Thoracic aorta endothelial cell (primary cell): Measurements from ENCODE around the gene POLDIP2. TPM values are rescaled to one million over a fixed set of nuclear protein-coding genes. Genes with fewer than 3 reads are reported as not detected.

Experiments
- total RNA-seq: library from RNA; depleted of rRNA; stranded (reverse); fragments of >200 nt; gene quantifications from 2 replicates; pipeline ENCODE4 v1.2.3, GENCODE V29; 2012

The POLDIP2 gene
- total RNA-seq, result 79.1 and 98.4 TPM in 2 replicates

DNA sequence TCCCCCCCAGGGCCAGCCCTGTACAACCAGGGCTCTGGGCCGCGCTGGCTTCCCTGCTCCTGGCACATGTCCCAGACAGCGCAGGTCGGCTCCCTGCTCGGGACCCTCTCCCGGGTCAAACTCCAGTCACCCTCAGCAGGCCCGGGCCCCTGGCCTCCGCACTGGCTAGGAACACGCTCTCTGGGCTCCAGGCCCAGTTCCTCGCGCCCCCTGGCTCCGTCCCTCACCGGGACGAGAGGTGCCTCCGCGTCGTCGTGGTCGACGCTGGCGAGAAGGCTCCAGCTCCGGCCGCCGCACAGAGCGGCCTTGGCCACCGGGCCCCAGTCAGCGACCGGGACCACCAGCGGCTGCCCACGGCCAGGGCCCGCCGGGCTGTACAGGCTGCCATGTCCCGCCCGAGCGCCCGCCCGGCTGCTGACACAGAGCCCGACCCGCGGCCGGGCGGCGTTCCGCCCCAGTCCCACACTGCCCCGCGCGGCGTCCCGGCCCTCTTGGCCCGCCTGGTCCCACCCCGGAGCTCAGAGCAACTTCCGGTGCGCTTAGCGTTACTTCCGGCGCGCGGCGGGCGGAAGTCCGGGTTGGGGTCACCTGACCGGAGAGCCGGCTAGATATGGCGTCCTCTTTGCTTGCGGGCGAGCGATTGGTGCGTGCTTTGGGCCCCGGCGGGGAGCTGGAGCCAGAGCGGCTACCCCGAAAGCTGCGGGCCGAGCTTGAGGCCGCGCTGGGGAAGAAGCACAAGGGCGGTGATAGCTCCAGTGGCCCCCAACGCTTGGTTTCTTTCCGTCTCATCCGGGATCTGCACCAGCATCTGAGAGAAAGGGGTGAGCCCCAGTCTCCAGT is at the start of gene POLDIP2:
TSS of gene POLDIP2 (minus strand) at position 467 of the 840 bp plus-strand sequence. CDS start at position 388, 79 bp downstream.

GRCh38 chr17:28405632-28406472 is 48.5 kb upstream of the POLDIP2 start, which contains the start of gene SLC46A1:
TSS of gene SLC46A1 (minus strand) at chr17:28406212. CDS start at chr17:28406114, 98 bp downstream.

DNA sequence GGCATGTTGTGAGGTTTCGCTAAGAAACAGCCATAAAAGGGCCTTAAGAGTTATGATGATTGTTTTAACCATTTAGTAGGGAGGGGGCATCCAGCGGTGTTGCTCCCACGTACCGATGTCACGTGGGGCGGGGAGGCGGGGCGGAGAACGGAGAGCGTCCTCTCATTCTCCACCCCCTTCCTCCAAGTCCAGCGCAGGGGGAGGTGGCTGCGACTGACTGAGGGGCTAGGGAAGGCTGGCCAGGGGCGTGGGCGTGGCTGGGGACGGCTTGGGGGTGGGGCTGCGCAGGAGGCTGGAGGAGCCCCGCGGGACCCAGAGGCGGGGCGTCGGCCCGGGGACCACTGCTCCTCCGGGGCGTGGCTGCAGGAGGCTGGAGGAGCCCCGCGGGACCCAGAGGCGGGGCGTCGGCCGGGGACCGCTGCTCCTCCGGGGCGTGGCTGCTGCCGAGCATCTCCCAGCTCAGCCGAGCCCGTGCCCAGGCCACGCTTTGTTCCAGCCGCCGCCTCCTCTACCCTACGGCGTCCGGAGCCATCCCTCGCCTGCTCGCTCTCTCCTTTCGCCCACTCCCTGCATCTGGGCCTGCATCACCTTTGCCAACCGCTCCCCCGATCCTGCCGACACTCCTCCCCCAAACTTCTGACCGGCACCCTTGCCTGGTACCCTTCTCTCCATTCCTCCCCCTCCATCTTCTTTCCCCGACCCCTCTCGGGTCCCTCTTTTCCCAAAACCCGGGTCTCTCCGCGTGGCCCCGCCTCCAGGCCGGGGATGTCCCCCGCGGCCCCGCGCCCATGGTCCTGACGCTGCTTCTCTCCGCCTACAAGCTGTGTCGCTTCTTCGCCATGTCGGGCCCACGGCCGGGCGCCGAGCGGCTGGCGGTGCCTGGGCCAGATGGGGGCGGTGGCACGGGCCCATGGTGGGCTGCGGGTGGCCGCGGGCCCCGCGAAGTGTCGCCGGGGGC is 14.2 kb upstream of the POLDIP2 start, which contains the start of gene SARM1:
TSS of gene SARM1 (plus strand) at position 450 of the 958 bp plus-strand sequence. CDS start at position 789, 339 bp downstream.

GRCh38 chr17:28370035-28370743 is 12.9 kb upstream of the POLDIP2 start, which contains the start of gene VTN:
TSS of gene VTN (minus strand) at chr17:28370307. CDS start at chr17:28370203, 104 bp downstream.

GRCh38 chr17:28364665-28365363 is 7.5 kb upstream of the POLDIP2 start, which contains the start of gene SEBOX:
TSS of gene SEBOX (minus strand) at chr17:28365199. CDS start at chr17:28365151, 48 bp downstream.

GRCh38 chr17:28335201-28335958 is 21.9 kb downstream of the POLDIP2 start, which contains the start of the genes IFT20 and TNFAIP1:
TSS of gene IFT20 (minus strand) at chr17:28335472. CDS start at chr17:28331985, 3,487 bp downstream.
TSS of gene TNFAIP1 (plus strand) at chr17:28335761. CDS start at chr17:28339522, 3,761 bp downstream.

GRCh38 chr17:28318759-28319597 is 38.3 kb downstream of the POLDIP2 start, which contains the start of gene TMEM97:
TSS of gene TMEM97 (plus strand) at chr17:28319200. CDS start at chr17:28319240, 40 bp downstream.

Other genes with a start within 250 kb of the POLDIP2 start
- 29.9 and 55.8 TPM in 2 replicates for gene TMEM97, start 38.3 kb downstream of the POLDIP2 start, total RNA-seq
- gene IFT20, start 22.1 kb downstream of the POLDIP2 start, total RNA-seq, result 39.3 and 52.8 TPM in 2 replicates
- 47.9 and 50.8 TPM in 2 replicates for gene TNFAIP1, start 21.8 kb downstream of the POLDIP2 start, total RNA-seq
- not detected in 2 replicates for gene SEBOX, start 7.7 kb upstream of the POLDIP2 start, total RNA-seq
- gene VTN, start 12.8 kb upstream of the POLDIP2 start, total RNA-seq, result 0.07 and 0.13 TPM in 2 replicates
- gene SARM1, start 14.2 kb upstream of the POLDIP2 start, total RNA-seq, result 4.4 and 5.8 TPM in 2 replicates
- 3.6 and 6.5 TPM in 2 replicates for gene SLC46A1, start 48.7 kb upstream of the POLDIP2 start, total RNA-seq
- not detected in 2 replicates for gene SLC13A2, start 116.1 kb upstream of the POLDIP2 start, total RNA-seq
- not detected in 2 replicates for gene FOXN1, start 148.8 kb upstream of the POLDIP2 start, total RNA-seq
- gene UNC119, start 195.1 kb upstream of the POLDIP2 start, total RNA-seq, result 14.1 and 19.3 TPM in 2 replicates
- 43.0 and 62.8 TPM in 2 replicates for gene PIGS, start 214.0 kb upstream of the POLDIP2 start, total RNA-seq
- 17.7 and 23.4 TPM in 2 replicates for gene ALDOC, start 219.4 kb upstream of the POLDIP2 start, total RNA-seq
- gene SPAG5, start 241.5 kb upstream of the POLDIP2 start, total RNA-seq, result 45.1 and 65.0 TPM in 2 replicates